Measurements from ENCODE around the gene DOCK4.

Gene DOCK4

GRCh38 chr7:112135815-112136214 lies 70.4 kb downstream of the DOCK4 start:
- no peak for DNase-seq
- no peak overlapping the region for H3K27ac ChIP-seq
- TF ChIP-seq, protein P1, sequence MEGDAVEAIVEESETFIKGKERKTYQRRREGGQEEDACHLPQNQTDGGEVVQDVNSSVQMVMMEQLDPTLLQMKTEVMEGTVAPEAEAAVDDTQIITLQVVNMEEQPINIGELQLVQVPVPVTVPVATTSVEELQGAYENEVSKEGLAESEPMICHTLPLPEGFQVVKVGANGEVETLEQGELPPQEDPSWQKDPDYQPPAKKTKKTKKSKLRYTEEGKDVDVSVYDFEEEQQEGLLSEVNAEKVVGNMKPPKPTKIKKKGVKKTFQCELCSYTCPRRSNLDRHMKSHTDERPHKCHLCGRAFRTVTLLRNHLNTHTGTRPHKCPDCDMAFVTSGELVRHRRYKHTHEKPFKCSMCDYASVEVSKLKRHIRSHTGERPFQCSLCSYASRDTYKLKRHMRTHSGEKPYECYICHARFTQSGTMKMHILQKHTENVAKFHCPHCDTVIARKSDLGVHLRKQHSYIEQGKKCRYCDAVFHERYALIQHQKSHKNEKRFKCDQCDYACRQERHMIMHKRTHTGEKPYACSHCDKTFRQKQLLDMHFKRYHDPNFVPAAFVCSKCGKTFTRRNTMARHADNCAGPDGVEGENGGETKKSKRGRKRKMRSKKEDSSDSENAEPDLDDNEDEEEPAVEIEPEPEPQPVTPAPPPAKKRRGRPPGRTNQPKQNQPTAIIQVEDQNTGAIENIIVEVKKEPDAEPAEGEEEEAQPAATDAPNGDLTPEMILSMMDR (IDR thresholded peaks at IDR 0.05; ENCODE audit: low read depth, low read length): no peak
- H3K4me3 ChIP-seq (ENCODE audit: low read depth, low read length): no peak overlapping the region
- no peaks in the 10 kb centered on the region for H3K27me3 ChIP-seq (ENCODE audit: insufficient read depth, low read depth, severe bottlenecking)
- H3K9me3 ChIP-seq (ENCODE audit: severe bottlenecking): no peaks in the 10 kb centered on the region
- H3K36me3 ChIP-seq: no peaks in the 10 kb centered on the region

GRCh38 chr7:112134039-112134438 lies 72.2 kb downstream of the DOCK4 start:
- H3K27ac ChIP-seq: no peak overlapping the region
- H3K9me3 ChIP-seq (ENCODE audit: severe bottlenecking): no peaks in the 10 kb centered on the region
- TF ChIP-seq, protein P1 (IDR thresholded peaks at IDR 0.05; ENCODE audit: low read depth, low read length): no peak
- H3K4me3 ChIP-seq (ENCODE audit: low read depth, low read length): no peak overlapping the region
- no peaks in the 10 kb centered on the region for H3K36me3 ChIP-seq
- DNase-seq: peak; percentile 25
- H3K27me3 ChIP-seq (ENCODE audit: insufficient read depth, low read depth, severe bottlenecking): no peaks in the 10 kb centered on the region

DNA sequence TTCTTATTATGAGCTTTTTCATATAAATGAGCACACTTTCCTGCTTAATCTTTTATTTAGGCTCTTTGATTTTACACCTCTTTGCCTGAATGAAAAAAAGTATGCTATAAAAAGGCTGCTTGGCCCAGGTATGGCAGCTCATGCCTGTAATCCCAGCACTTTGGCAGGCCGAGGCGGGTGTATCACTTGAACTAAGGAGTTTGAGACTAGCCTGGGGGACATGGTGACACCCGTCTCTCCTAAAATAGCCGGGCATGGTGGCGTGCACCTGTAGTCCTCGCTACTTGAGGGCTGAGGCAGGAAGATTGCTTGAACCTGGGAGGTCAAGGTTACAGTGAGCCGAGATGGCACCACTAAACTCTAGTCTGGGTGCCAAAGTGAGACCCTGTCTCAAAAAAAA lies 72.9 kb downstream of the DOCK4 start:
- TF ChIP-seq, protein P1 (IDR thresholded peaks at IDR 0.05; ENCODE audit: low read depth, low read length): no peak
- no peak overlapping the region for H3K27ac ChIP-seq
- DNase-seq: no peak

GRCh38 chr7:112132051-112132694 lies 74.0 kb downstream of the DOCK4 start:
- H3K27me3 ChIP-seq (ENCODE audit: insufficient read depth, low read depth, severe bottlenecking): no peaks in the 10 kb centered on the region
- H3K27ac ChIP-seq: no peak overlapping the region
- no peaks in the 10 kb centered on the region for H3K9me3 ChIP-seq (ENCODE audit: severe bottlenecking)
- no peak overlapping the region for H3K4me3 ChIP-seq (ENCODE audit: low read depth, low read length)
- TF ChIP-seq, protein P1 (IDR thresholded peaks at IDR 0.05; ENCODE audit: low read depth, low read length): no peak
- DNase-seq: no peak
- H3K36me3 ChIP-seq: no peaks in the 10 kb centered on the region

More for the DNA sequence above, 72.9 kb downstream of the DOCK4 start:
- Histone ChIP-seq H3K9me3 (ENCODE audit: severe bottlenecking) (no peaks in the 10 kb centered on the region), H3K4me3 (ENCODE audit: low read depth, low read length) (no peak overlapping the region), H3K27me3 (ENCODE audit: insufficient read depth, low read depth, severe bottlenecking) (no peaks in the 10 kb centered on the region), H3K36me3 (no peaks in the 10 kb centered on the region)

GRCh38 chr7:112130729-112131410 lies 75.3 kb downstream of the DOCK4 start:
- TF ChIP-seq, protein P1 (IDR thresholded peaks at IDR 0.05; ENCODE audit: low read depth, low read length): no peak
- no peaks in the 10 kb centered on the region for H3K36me3 ChIP-seq
- DNase-seq: no peak
- no peaks in the 10 kb centered on the region for H3K9me3 ChIP-seq (ENCODE audit: severe bottlenecking)
- no peak overlapping the region for H3K4me3 ChIP-seq (ENCODE audit: low read depth, low read length)
- no peaks in the 10 kb centered on the region for H3K27me3 ChIP-seq (ENCODE audit: insufficient read depth, low read depth, severe bottlenecking)
- no peak overlapping the region for H3K27ac ChIP-seq

All from WERI-Rb-1 (cell line).